Neural cell (in vitro differentiated cells): ENCODE measurements around the gene OR11G2. TPM values are rescaled to one million over a fixed set of nuclear protein-coding genes. Genes with fewer than 3 reads are reported as not detected.
"Not testable (repeated sequence)": the region's sequence is repeated elsewhere in the genome, so short reads cannot be mapped to it uniquely, and the experiment has no call there.

ENCODE experiments used
- H2AFZ ChIP-seq: fragments of 200-600, 300-800 bp; sonication (generic), shearing (Covaris generic); 2 replicates; pipeline ENCODE4 v1.6.0; 2014; ENCODE audit warnings: low read depth, mild to moderate bottlenecking, antibody characterized with exemption, low read length, moderate library complexity
- H3F3A ChIP-seq: fragments of 200-600 bp; shearing (Covaris generic); 2 replicates; pipeline ENCODE4 v1.6.1; 2016; ENCODE audit warnings: mild to moderate bottlenecking, moderate library complexity, mixed read lengths, antibody characterized with exemption, low read length; ENCODE audit not compliant: insufficient read depth, poor library complexity, severe bottlenecking
- H3K27ac ChIP-seq: fragments of 200-600, 300-800 bp; sonication (generic), shearing (Covaris generic); 2 replicates; pipeline ENCODE4 v1.5.1; 2014; ENCODE audit warnings: mild to moderate bottlenecking, low read length, moderate library complexity
- H3K27me3 ChIP-seq: fragments of 300-800, 200-600 bp; sonication (generic), shearing (Covaris generic); 2 replicates; pipeline ENCODE4 v1.6.0; 2014; ENCODE audit warnings: mild to moderate bottlenecking, low read depth, low read length, moderate library complexity; ENCODE audit not compliant: insufficient read depth
- H3K36me3 ChIP-seq: fragments of 300-800, 200-600 bp; sonication (generic), shearing (Covaris generic); 2 replicates; pipeline ENCODE4 v1.5.1; 2014; ENCODE audit warnings: mild to moderate bottlenecking, antibody characterized with exemption, low read length, moderate library complexity; ENCODE audit not compliant: insufficient read depth
- H3K4me2 ChIP-seq: fragments of 300-800, 200-600 bp; sonication (generic), shearing (Covaris generic); 2 replicates; pipeline ENCODE4 v1.6.0; 2014; ENCODE audit warnings: mild to moderate bottlenecking, low read length
- H3K4me3 ChIP-seq: fragments of 300-800, 200-600 bp; sonication (generic), shearing (Covaris generic); 2 replicates; pipeline ENCODE4 v1.5.1; 2014; ENCODE audit warnings: mild to moderate bottlenecking, low read length, moderate library complexity
- H3K79me2 ChIP-seq: fragments of 200-600 bp; shearing (Covaris generic); replicated peaks from 2 replicates; pipeline ENCODE4 v1.6.0; 2014; ENCODE audit warnings: mild to moderate bottlenecking, low read length, moderate library complexity; ENCODE audit not compliant: insufficient read depth
- H3K9ac ChIP-seq: fragments of 300-800, 200-600 bp; sonication (generic), shearing (Covaris generic); 2 replicates; pipeline ENCODE4 v1.6.1; 2016; ENCODE audit warnings: mild to moderate bottlenecking, low read length, mixed read lengths
- H3K9me2 ChIP-seq: fragments of 200-600 bp; shearing (Covaris generic); 2 replicates; pipeline ENCODE4 v1.6.1; 2016; ENCODE audit warnings: mild to moderate bottlenecking, low read length, mixed read lengths; ENCODE audit not compliant: insufficient read depth
- H3K9me3 ChIP-seq: fragments of 200-600, 300-800 bp; sonication (generic), shearing (Covaris generic); 2 replicates; pipeline ENCODE4 v1.6.1; 2016; ENCODE audit warnings: mild to moderate bottlenecking, mixed run types, low read length, moderate library complexity, mixed read lengths
- H4K20me1 ChIP-seq: fragments of 200-600 bp; shearing (Covaris generic); 2 replicates; pipeline ENCODE4 v1.6.1; 2016; ENCODE audit warnings: mild to moderate bottlenecking, mixed run types; ENCODE audit not compliant: insufficient read depth
- EP300 ChIP-seq: fragments of 450-650 bp; conservative IDR thresholded peaks from 2 replicates; pipeline ENCODE4 v1.6.1; 2014; ENCODE audit warnings: antibody characterized with exemption, mild to moderate bottlenecking, moderate library complexity; ENCODE audit not compliant: poor library complexity, severe bottlenecking
- EZH2 ChIP-seq: fragments of 200-600, 300-800 bp; shearing (Covaris generic), sonication (generic); IDR thresholded peaks from 2 replicates; pipeline ENCODE4 v1.6.1; 2014; ENCODE audit warnings: antibody characterized with exemption, low read length, borderline replicate concordance, mild to moderate bottlenecking; ENCODE audit not compliant: insufficient read depth, poor library complexity, severe bottlenecking
- MXI1 ChIP-seq: fragments of 450-650 bp; conservative IDR thresholded peaks from 2 replicates; pipeline ENCODE4 v1.6.1; 2014; ENCODE audit warnings: antibody characterized with exemption, mild to moderate bottlenecking; ENCODE audit not compliant: poor library complexity, severe bottlenecking
- POLR2AphosphoS5 ChIP-seq: IDR thresholded peaks from 2 replicates; pipeline ENCODE4 v1.6.1; 2012
- RAD21 ChIP-seq: fragments of 450-650 bp; conservative IDR thresholded peaks from 2 replicates; pipeline ENCODE4 v1.6.1; 2014; ENCODE audit warnings: antibody characterized with exemption, mild to moderate bottlenecking, moderate library complexity
- SMC3 ChIP-seq: fragments of 450-650 bp; conservative IDR thresholded peaks from 2 replicates; pipeline ENCODE4 v1.6.1; 2014; ENCODE audit warnings: antibody characterized with exemption, mild to moderate bottlenecking, moderate library complexity; ENCODE audit not compliant: poor library complexity
- TAF1 ChIP-seq: IDR thresholded peaks from 2 replicates; pipeline ENCODE4 v1.6.1; 2012; ENCODE audit warnings: low read depth
- polyA plus RNA-seq: library from polyadenylated mRNA; depleted of rRNA; stranded (reverse); fragments of >200 nt; gene quantifications from 2 replicates; pipeline ENCODE4 v1.2.3, GENCODE V29; 2014
- TF ChIP-seq, protein P1 (sequence below): IDR thresholded peaks from 2 replicates; pipeline ENCODE4 v1.6.1; 2012; ENCODE audit warnings: borderline replicate concordance
- TF ChIP-seq, protein P2 (sequence below): fragments of 450-650 bp; IDR thresholded peaks from 2 replicates; pipeline ENCODE4 v1.5.1; 2014; ENCODE audit warnings: antibody characterized with exemption, mild to moderate bottlenecking, moderate library complexity; ENCODE audit not compliant: poor library complexity, severe bottlenecking

Gene OR11G2
- polyA plus RNA-seq, 1 donor from 2014 or later = not detected

- TF ChIP-seq MXI1 (no peak), SMC3 (no peak)
These were observed 26.2 kb upstream of the OR11G2 start (continued) for GRCh38 chr14:20164462-20164861.

DNA sequence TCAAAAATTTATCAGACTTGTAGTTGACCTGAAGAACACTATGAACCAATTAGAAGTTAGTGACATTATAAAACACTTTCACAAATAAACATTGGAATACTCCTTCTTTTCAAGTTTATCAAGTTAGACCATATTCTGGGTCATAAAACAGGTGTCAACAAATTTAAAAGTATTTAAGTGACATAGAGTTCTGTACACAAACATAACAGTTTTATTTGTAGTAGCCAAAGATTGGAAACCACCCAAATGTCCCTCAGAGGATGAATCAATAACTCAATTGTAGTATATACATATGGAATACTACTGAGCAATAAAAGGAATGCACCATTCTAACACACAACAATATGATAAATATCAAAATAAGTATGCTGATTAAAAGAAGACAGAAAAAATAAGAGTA lies 23.6 kb upstream of the OR11G2 start:
- Histone ChIP-seq H3K79me2 (no peaks in the 10 kb centered on the region), H2AFZ (no peak overlapping the region), H3K27me3 (no peaks in the 10 kb centered on the region), H3K9me3 (peaks cover 12% of the 10 kb centered on the region), H3K9me2 (no peaks in the 10 kb centered on the region), H3F3A (no peaks in the 10 kb centered on the region), H3K36me3 (no peaks in the 10 kb centered on the region), H3K4me2 (no peak overlapping the region), H4K20me1 (no peaks in the 10 kb centered on the region), H3K4me3 (no peak overlapping the region), H3K27ac (no peak overlapping the region), H3K9ac (no peak overlapping the region)
- TF ChIP-seq EP300 (no peak), MXI1 (no peak), SMC3 (no peak), RAD21 (no peak), EZH2 (no peak), TAF1 (no peak), POLR2AphosphoS5 (no peak)
- TF ChIP-seq, protein P1, sequence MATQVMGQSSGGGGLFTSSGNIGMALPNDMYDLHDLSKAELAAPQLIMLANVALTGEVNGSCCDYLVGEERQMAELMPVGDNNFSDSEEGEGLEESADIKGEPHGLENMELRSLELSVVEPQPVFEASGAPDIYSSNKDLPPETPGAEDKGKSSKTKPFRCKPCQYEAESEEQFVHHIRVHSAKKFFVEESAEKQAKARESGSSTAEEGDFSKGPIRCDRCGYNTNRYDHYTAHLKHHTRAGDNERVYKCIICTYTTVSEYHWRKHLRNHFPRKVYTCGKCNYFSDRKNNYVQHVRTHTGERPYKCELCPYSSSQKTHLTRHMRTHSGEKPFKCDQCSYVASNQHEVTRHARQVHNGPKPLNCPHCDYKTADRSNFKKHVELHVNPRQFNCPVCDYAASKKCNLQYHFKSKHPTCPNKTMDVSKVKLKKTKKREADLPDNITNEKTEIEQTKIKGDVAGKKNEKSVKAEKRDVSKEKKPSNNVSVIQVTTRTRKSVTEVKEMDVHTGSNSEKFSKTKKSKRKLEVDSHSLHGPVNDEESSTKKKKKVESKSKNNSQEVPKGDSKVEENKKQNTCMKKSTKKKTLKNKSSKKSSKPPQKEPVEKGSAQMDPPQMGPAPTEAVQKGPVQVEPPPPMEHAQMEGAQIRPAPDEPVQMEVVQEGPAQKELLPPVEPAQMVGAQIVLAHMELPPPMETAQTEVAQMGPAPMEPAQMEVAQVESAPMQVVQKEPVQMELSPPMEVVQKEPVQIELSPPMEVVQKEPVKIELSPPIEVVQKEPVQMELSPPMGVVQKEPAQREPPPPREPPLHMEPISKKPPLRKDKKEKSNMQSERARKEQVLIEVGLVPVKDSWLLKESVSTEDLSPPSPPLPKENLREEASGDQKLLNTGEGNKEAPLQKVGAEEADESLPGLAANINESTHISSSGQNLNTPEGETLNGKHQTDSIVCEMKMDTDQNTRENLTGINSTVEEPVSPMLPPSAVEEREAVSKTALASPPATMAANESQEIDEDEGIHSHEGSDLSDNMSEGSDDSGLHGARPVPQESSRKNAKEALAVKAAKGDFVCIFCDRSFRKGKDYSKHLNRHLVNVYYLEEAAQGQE = no peak
- TF ChIP-seq, protein P2, sequence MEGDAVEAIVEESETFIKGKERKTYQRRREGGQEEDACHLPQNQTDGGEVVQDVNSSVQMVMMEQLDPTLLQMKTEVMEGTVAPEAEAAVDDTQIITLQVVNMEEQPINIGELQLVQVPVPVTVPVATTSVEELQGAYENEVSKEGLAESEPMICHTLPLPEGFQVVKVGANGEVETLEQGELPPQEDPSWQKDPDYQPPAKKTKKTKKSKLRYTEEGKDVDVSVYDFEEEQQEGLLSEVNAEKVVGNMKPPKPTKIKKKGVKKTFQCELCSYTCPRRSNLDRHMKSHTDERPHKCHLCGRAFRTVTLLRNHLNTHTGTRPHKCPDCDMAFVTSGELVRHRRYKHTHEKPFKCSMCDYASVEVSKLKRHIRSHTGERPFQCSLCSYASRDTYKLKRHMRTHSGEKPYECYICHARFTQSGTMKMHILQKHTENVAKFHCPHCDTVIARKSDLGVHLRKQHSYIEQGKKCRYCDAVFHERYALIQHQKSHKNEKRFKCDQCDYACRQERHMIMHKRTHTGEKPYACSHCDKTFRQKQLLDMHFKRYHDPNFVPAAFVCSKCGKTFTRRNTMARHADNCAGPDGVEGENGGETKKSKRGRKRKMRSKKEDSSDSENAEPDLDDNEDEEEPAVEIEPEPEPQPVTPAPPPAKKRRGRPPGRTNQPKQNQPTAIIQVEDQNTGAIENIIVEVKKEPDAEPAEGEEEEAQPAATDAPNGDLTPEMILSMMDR = no peak

GRCh38 chr14:20169852-20170251 lies 20.8 kb upstream of the OR11G2 start:
- not testable (repeated sequence) for H3K27ac ChIP-seq, H3K4me2 ChIP-seq, H4K20me1 ChIP-seq, H3K9me2 ChIP-seq, H3K9ac ChIP-seq, H3K36me3 ChIP-seq, H3K9me3 ChIP-seq, H3K27me3 ChIP-seq, H3K4me3 ChIP-seq, H3F3A ChIP-seq, H3K79me2 ChIP-seq, H2AFZ ChIP-seq

DNA sequence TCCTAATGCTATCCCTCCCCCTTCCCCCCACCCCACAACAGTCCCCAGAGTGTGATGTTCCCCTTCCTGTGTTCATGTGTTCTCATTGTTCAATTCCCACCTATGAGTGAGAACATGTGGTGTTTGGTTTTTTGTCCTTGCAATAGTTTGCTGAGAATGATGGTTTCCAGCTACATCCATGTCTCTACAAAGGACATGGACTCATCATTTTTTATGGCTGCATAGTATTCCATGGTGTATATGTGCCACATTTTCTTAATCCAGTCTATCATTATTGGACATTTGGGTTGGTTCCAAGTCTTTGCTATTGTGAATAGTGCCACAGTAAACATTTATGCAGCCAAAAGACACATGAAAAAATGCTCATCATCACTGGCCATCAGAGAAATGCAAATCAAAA lies 16.5 kb upstream of the OR11G2 start:
- not testable (repeated sequence) for H3K9me3 ChIP-seq

More for the DNA sequence above, 16.5 kb upstream of the OR11G2 start:
- H3K27ac ChIP-seq, H3K4me3 ChIP-seq, H3K27me3 ChIP-seq, H4K20me1 ChIP-seq, H3K79me2 ChIP-seq, H2AFZ ChIP-seq, H3K4me2 ChIP-seq, H3K9me2 ChIP-seq, H3F3A ChIP-seq, H3K9ac ChIP-seq, H3K36me3 ChIP-seq: not testable (repeated sequence)
